Smooth muscle cell (in vitro differentiated cells): ENCODE measurements around the gene DLX6. TPM values are rescaled to one million over a fixed set of nuclear protein-coding genes. Genes with fewer than 3 reads are reported as not detected.

Experiments
- DNase-seq: peaks from one replicate; lab custom pipeline; 2025; ENCODE audit not compliant: unreplicated experiment; lab: John Stamatoyannopoulos, UW
- H2AFZ ChIP-seq: fragments of 200-600 bp; sonication (generic); 2 replicates; pipeline ENCODE4 v1.6.0; 2016; ENCODE audit warnings: antibody characterized with exemption, low read depth, mild to moderate bottlenecking
- H3F3A ChIP-seq: fragments of 200-600 bp; sonication (generic); 2 replicates; pipeline ENCODE4 v1.6.0; 2017; ENCODE audit warnings: antibody characterized with exemption, low read depth
- H3K27ac ChIP-seq: fragments of 200-600 bp; sonication (generic); 2 replicates; pipeline ENCODE4 v1.5.1; 2016; ENCODE audit warnings: low read depth, mild to moderate bottlenecking
- H3K27me3 ChIP-seq: fragments of 200-600 bp; sonication (generic); 2 replicates; pipeline ENCODE4 v1.6.1; 2016; ENCODE audit warnings: low read depth, mild to moderate bottlenecking
- H3K36me3 ChIP-seq: fragments of 200-600 bp; sonication (generic); 2 replicates; pipeline ENCODE4 v1.5.1; 2016; ENCODE audit warnings: low read depth
- H3K4me1 ChIP-seq: fragments of 200-600 bp; sonication (generic); 2 replicates; pipeline ENCODE4 v1.5.1; 2016; ENCODE audit warnings: low read depth
- H3K4me2 ChIP-seq: fragments of 200-600 bp; sonication (generic); 2 replicates; pipeline ENCODE4 v1.6.0; 2016; ENCODE audit warnings: mild to moderate bottlenecking
- H3K4me3 ChIP-seq: fragments of 200-600 bp; sonication (generic); 2 replicates; pipeline ENCODE4 v1.5.1; 2016; ENCODE audit warnings: mild to moderate bottlenecking
- H3K79me2 ChIP-seq: fragments of 200-600 bp; sonication (generic); 2 replicates; pipeline ENCODE4 v1.6.0; 2016; ENCODE audit warnings: low read depth, mild to moderate bottlenecking
- H3K9ac ChIP-seq: fragments of 200-600 bp; sonication (generic); 2 replicates; pipeline ENCODE4 v1.6.0; 2016; ENCODE audit warnings: low read depth
- H3K9me3 ChIP-seq: fragments of 200-600 bp; sonication (generic); replicated peaks from 2 replicates; pipeline ENCODE4 v1.5.1; 2016; ENCODE audit warnings: low read depth
- H4K20me1 ChIP-seq: fragments of 200-600 bp; sonication (generic); 2 replicates; pipeline ENCODE4 v1.6.0; 2016; ENCODE audit warnings: low read depth
- WGBS: methylation state at CpG from one replicate; pipeline ENCODE4 v1.1.7; 2016; ENCODE audit warnings: low lambda C conversion rate; 5-methylcytosine and 5-hydroxymethylcytosine counted together
- polyA plus RNA-seq: library from polyadenylated mRNA; unstranded; fragments of >200 nt; fragmentation: Nextera tagmentation; extraction: Ambion mirVana; gene quantifications from 2 replicates; pipeline ENCODE4 v1.2.1, GENCODE V29; 2016
- total RNA-seq: library from RNA; depleted of rRNA; stranded (reverse); fragments of >200 nt; gene quantifications from 2 replicates; pipeline ENCODE4 v1.2.3, GENCODE V29; 2014
- TF ChIP-seq, protein P1 (sequence below): fragments of 200-600 bp; sonication (generic); IDR thresholded peaks from 2 replicates; pipeline ENCODE4 v1.5.1; 2017; ENCODE audit warnings: borderline replicate concordance, mild to moderate bottlenecking, antibody characterized with exemption; ENCODE audit not compliant: insufficient read depth, poor library complexity, severe bottlenecking

DLX6 gene
- total and polyA plus RNA-seq, 2 experiments from 2014 or later = 0.43 to 2.6 TPM

DNA sequence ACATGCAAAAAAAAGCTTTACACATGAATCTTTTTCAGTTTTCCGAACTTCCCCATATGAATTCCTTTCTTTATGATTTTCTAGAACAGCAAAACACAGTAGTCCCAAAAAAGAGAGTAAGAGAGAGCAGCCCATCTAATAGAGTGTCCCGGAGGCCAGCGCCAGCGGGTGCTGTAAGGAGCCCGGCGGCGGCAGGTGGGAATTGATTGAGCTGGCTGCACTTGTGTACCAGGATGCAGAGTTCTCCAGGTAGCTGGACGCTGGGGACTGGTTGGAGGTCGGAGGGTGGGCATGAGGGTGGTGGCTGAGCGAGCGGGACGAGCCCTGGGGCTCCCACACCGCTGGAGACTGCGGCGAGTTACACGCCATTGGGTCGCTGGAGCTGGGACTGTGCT lies 15.2 kb downstream of the DLX6 start:
- Histone ChIP-seq H3K27me3 (peaks cover 77% of the 10 kb centered on the region), H2AFZ (no peak overlapping the region)

DNA sequence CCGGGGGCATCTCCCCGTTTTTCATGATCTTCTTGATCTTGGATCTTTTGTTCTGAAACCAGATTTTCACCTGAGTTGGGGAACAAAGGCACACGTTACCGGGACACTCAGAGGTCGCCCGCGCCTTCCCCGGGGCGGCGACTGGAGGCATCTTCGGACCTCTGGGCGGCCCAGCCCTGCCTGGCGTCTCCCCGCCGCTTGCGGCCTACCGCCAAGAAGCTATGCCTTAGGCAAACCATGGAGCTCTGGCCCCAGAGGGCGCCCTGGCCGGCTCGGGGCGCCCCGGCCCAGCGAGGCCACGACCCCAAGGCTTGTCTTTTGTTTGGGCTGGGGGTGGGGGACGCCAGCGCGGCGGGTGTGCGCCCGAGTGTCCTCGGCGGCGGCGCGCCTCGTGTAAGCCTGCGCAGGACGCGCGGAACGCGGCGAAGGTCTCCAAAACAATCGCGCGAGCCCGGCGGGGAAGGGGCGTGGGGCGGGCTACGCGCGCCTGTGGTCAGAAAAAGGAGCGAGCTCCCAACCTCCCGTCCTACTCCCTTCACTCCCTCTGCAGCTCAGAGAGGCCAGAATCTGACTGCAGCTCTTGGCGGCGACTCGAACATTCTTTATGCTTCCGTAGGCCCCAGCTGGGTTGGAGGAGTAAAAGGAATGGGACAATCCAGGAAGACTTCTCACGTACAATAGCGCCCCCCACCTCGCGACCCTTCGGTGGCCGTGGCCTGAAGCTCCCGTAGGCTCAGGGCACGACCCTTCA lies 15.8 kb downstream of the DLX6 start:
- Histone ChIP-seq H3K9me3 (no peaks in the 10 kb centered on the region), H3K27me3 (peaks cover 77% of the 10 kb centered on the region), H3K4me2 (peak overlapping the region; percentile 92), H2AFZ (peak overlapping the region; percentile 59), H3F3A (peaks cover 15% of the 10 kb centered on the region), H3K9ac (peak overlapping the region; percentile 9), H3K4me3 (peak overlapping the region; percentile 64), H3K27ac (peak overlapping the region; percentile 55), H3K79me2 (no peaks in the 10 kb centered on the region), H4K20me1 (peaks cover 4% of the 10 kb centered on the region), H3K4me1 (peaks cover 48% of the 10 kb centered on the region), H3K36me3 (no peaks in the 10 kb centered on the region)
- 7% methylated on average over 53 of the region's 67 CpGs for WGBS
- TF ChIP-seq, protein P1, sequence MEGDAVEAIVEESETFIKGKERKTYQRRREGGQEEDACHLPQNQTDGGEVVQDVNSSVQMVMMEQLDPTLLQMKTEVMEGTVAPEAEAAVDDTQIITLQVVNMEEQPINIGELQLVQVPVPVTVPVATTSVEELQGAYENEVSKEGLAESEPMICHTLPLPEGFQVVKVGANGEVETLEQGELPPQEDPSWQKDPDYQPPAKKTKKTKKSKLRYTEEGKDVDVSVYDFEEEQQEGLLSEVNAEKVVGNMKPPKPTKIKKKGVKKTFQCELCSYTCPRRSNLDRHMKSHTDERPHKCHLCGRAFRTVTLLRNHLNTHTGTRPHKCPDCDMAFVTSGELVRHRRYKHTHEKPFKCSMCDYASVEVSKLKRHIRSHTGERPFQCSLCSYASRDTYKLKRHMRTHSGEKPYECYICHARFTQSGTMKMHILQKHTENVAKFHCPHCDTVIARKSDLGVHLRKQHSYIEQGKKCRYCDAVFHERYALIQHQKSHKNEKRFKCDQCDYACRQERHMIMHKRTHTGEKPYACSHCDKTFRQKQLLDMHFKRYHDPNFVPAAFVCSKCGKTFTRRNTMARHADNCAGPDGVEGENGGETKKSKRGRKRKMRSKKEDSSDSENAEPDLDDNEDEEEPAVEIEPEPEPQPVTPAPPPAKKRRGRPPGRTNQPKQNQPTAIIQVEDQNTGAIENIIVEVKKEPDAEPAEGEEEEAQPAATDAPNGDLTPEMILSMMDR = no peak
- no peak for DNase-seq

More for the DNA sequence above, 15.2 kb downstream of the DLX6 start:
- Histone ChIP-seq H3K79me2 (no peaks in the 10 kb centered on the region), H3K4me3 (peak overlapping the region; percentile 64), H3K4me2 (peak overlapping the region; percentile 92), H4K20me1 (peaks cover 4% of the 10 kb centered on the region), H3K36me3 (no peaks in the 10 kb centered on the region), H3K27ac (no peak overlapping the region), H3K9me3 (no peaks in the 10 kb centered on the region), H3K9ac (no peak overlapping the region), H3K4me1 (peaks cover 48% of the 10 kb centered on the region), H3F3A (peaks cover 9% of the 10 kb centered on the region)
- no peak for DNase-seq
- TF ChIP-seq, protein P1 = no peak
- 32% methylated on average over 17 of the region's 17 CpGs for WGBS

DNA sequence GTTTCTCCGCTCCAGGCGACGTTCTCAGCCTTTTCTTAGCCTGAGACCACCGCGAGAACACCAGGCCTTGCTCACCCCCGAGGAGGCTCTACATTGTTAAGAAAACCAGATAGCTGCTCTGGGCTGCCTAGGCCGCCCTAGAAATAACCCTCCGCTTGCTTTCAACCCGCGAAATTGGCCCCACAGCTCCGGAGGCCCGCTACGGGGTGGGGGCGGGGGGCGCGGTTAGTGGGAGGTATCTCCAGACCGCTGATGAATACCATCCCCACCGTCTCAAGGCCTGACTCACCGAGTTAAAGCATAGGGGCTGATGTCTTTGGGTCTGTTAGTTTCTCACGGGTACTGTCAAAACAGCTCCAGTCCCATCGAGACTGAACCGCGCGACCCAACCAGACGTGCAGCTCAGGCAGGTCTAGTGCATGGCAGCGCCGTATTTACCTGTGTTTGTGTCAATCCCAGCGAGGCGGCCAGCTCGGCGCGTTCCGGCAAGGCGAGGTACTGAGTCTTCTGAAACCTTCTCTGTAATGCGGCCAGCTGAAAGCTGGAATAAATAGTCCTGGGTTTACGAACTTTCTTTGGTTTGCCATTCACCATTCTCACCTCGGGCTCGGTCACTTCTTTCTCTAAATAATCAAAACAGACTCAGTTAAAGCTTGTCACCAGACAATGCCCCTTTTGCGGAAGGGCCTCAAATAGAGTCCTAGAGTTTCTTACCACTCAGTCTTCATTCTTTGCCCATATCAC lies 16.6 kb downstream of the DLX6 start:
- no peaks in the 10 kb centered on the region for H3K79me2 ChIP-seq
- peak overlapping the region; percentile 59 for H2AFZ ChIP-seq
- H4K20me1 ChIP-seq = peaks cover 4% of the 10 kb centered on the region
- peak overlapping the region; percentile 92 for H3K4me2 ChIP-seq
- no peaks in the 10 kb centered on the region for H3K36me3 ChIP-seq
- peak overlapping the region; percentile 64 for H3K4me3 ChIP-seq
- peak overlapping the region; percentile 9 for H3K9ac ChIP-seq
- DNase-seq = no peak
- H3F3A ChIP-seq = peaks cover 19% of the 10 kb centered on the region
- 5% methylated on average over 39 of the region's 39 CpGs for WGBS
- H3K27me3 ChIP-seq = peaks cover 75% of the 10 kb centered on the region
- peak overlapping the region; percentile 55 for H3K27ac ChIP-seq
- no peaks in the 10 kb centered on the region for H3K9me3 ChIP-seq
- peaks cover 47% of the 10 kb centered on the region for H3K4me1 ChIP-seq
- TF ChIP-seq, protein P1 = no peak
